Activated CD4-positive, alpha-beta T cell treated with anti-CD3 and anti-CD28 coated beads, Interleukin-2, amount 50 U/mL, for 4 hours (primary cell): ENCODE measurements around the gene IGF2BP3.

Experiments used
- DNase-seq, 2 experiments: peaks; one replicate each; pipeline ENCODE4 v3.0.0-alpha.2; 2020

The IGF2BP3 gene

DNA sequence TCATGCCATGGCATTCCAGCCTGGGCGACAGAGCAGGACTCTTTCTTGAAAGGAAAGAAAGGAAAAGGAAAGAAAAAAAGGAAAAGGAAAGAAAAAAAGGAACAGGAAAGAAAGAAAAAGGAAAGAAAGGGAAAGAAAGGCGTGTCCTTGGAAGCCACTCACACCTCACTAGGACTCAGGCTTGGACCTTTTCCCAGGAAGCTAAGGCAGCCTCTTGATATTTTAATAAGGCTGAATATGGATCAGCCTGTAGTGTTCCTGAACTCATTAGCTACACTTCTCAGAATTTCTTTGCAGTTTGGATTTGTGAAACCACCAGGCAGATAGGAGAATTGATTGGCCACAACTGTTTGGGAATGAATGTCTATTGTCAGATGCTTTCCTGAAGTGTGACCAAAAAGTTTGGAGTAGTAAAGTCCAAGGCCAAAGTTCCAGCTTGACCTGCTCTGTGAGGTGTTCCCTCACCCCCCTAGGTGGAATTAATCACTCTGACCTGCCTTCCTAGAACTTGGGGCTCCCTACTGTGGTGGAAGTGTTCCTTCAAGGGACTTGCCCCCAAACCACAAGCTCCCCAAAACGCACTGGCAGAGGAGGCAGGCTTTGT lies 178.2 kb downstream of the IGF2BP3 start:
- no peak for DNase-seq

GRCh38 chr7:23290993-23291392 lies 179.3 kb downstream of the IGF2BP3 start:
- DNase-seq = no peak

DNA sequence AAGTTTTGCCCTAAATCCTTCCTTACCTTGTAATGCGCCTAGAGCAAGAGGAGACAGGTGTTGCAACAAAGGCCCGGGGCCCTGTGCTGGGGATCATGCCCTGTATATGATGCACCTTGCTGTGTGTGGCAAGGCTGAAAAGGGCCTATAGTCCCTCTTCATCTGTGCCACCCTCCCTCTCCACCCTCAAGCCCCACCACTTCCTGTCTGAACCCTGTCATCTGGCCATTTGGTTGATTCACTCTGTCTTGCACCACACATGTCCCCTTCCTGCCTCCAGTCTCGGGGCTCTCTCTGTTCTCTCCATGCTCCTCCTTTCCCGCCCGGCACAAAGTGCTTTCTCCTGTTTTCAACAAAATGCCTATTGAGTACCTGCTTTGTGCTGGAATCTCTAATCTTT lies 182.7 kb downstream of the IGF2BP3 start:
- DNase-seq = no peak

DNA sequence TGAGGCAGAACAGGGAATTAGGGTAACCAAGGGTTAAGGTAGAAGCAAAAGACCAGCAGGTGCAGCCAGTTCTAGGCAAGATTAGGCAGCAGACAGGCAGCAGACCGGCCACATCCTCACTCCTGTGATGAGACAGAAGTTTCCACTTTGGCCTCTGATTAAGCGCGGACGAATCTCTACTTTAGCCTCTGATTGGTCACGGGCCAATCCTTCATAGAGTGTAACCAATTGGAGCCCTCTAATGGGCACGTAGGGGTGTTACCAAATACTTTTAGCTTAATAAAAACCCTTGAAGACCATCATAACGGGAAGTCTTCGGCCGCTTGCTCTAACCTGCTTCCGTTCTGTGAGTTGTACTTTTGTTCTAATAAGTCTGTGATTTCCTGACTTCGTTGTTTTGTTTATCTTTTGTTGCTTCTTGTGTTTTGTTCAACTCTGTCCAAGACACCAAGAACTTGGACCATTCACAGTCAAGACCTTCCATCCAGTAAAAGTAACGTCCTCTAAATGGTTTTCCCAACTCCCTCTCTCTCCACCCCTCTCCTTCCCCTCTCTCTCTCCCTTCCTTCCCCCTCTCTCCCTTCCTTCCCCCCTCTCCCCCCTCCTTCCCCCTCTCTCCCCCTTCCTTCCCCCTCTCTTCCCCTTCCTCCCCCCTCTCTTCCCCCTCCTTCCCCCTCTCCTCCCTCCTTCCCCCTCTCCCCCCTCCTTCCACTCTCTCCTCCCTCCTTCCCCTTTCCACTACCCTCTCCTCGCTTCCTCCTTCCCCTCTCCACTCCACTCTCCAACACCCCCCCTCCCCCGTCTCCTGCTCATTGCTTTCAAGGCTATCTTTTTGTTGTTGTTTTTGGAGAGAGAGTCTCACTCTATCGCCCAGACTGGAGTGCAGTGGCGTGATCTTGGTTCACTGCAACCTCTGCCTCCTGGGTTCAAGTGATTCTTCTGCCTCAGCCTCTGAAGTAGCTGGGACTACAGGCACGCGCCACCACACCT lies 184.3 kb downstream of the IGF2BP3 start:
- DNase-seq = no peak

GRCh38 chr7:23284871-23285270 lies 185.4 kb downstream of the IGF2BP3 start:
- DNase-seq = no peak

- DNase-seq = no peak
Observed at GRCh38 chr7:23283086-23283485, 187.2 kb downstream of the IGF2BP3 start.

DNA sequence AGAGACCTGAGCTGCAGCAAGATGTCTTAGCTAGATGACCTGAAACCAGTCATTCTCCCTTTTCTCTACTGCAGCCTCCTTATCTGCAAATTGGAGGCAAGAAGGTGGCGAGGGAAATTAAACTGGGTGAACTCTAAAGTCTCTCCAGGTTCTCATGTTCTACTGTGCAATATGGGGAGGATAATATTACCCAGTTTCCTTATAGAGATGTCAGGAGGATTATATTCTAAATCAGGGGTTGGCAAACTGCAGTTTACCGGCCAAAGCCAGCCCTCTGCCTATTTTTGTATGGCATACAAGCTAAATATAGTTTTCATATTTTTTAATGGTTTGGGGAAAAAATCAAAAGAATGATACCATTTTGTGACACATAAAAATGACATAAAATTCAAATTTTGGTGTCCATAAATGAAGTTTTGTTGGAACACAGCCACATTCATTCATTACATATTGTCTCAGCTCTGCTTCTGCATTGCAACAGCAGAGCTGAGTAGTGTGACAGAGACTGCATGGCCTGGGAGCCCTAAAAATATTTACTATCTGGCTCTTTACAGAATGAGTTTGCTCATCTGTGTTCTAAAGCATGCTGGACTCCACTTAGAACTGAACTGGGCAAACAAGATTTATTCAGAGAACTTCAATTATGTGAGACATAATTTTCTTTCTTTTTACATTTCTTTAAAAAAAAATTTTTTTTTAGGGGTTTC lies 190.3 kb downstream of the IGF2BP3 start:
- DNase-seq = no peak

- no peak for DNase-seq
Observed at GRCh38 chr7:23277359-23277989, 192.8 kb downstream of the IGF2BP3 start.

- no peak for DNase-seq
Observed at GRCh38 chr7:23276947-23277346, 193.3 kb downstream of the IGF2BP3 start.

- no peak for DNase-seq
Observed at GRCh38 chr7:23276376-23276775, 193.9 kb downstream of the IGF2BP3 start.

DNA sequence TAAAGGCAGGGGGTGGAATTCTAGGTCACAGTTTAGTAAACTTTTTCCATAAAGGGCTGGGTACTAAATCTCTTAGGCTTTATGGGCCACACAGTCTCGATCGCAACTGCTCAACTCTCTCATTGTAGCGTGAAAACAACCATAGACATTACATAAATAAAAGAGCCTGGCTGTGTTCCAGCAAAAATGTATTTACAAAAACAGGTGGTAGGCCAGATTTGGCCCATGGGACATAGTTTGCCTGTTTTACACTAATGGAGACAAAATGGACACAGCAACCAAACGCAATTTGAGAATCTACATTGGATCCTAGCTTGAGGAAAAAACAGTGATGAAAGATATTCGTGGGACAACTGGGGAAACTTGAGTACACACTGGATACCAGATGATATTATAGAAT lies 194.4 kb downstream of the IGF2BP3 start:
- DNase-seq = no peak

DNA sequence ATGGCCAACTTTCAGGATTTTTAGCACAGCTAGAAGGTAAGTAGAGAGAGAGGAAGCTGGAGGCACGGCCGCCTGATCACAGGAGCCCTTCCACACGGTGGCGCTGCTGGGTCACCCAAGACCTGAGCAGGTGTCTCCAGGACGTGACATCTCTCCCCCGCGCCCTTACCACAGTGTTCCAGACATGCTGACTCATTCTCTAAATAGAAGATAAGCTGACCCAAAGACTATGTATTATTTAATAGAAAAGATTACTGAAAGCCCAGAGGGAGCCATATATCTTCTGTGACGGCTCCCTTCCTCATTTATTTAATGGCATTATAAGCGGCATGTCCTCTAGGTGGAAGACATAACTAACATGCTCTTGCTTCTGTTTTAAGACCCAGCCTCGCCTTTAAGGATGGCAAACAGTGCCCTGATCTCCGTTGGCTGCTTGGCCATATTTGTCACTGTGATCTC lies 197.1 kb downstream of the IGF2BP3 start:
- peak; percentile 94 for DNase-seq

- no peak for DNase-seq
Observed at GRCh38 chr7:23272275-23272674, 198.0 kb downstream of the IGF2BP3 start.

- DNase-seq = no peak
Observed at GRCh38 chr7:23268746-23269145, 201.5 kb downstream of the IGF2BP3 start.

- no peak for DNase-seq
Observed at GRCh38 chr7:23268167-23268566, 202.1 kb downstream of the IGF2BP3 start.

GRCh38 chr7:23267357-23267756 lies 202.9 kb downstream of the IGF2BP3 start:
- DNase-seq = no peak

DNA sequence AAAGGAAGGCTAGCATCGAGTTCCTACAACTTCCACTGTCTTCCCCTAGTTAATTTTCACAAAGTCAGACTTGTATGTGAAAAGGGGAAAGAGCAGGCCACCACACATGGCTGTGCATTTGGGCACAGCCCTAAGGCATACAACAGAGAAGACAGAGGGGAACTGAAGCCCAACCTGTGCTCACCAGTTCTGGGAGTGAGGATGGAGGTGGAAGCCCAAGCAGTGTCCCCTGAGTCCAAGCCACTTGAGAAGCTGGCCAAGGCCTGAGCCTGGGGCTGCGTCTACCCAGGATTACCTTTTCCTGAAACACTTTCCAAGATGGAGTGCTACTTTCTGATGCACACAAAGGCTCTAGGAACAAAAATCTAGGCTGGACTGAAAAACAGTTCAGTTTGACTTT lies 203.4 kb downstream of the IGF2BP3 start:
- DNase-seq = no peak

- no peak for DNase-seq
Observed at GRCh38 chr7:23264916-23265458, 205.3 kb downstream of the IGF2BP3 start.

DNA sequence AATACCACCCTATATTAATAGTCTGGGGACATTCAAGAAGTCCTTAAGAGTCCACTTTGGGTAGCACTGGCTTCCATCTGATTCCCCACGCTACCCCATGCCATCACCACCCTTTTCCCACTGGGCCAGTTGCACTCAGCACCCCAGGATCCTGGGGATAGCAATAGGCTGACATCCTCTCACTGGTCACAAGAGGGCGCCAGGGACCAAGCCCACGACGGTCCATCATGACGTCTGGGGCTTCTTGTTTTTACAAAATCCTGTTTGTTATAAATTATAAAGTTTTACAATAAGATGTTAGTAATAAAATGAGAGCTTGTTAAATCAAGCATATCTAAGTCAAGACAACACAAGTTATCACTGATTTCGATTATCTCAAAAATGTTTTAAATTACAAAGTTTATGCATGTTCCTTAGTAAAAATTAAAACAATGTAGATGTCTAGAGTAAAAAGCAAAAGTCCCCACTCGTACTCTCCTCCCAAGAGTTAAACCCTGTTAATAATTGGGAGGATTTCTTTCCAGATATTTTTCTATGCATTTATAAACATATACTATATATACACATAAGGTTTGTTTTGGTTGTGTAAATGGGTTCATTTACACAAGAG lies 208.3 kb downstream of the IGF2BP3 start:
- peak; percentile 42 to 46 for DNase-seq

- DNase-seq = no peak
Observed at GRCh38 chr7:23260371-23260770, 209.9 kb downstream of the IGF2BP3 start.
